ENCODE measurements around the gene TRAPPC11.

- TF ChIP-seq CTCF (IDR thresholded peaks at IDR 0.05) (no peak), EP300 (IDR thresholded peaks at IDR 0.05) (no peak), POLR2A (IDR thresholded peaks at IDR 0.05) (no peak)
These were observed 79.1 kb downstream of the TRAPPC11 start for GRCh38 chr4:183738081-183738673.
